Activated T-helper 1 cell treated with anti-CD3 and anti-CD28 coated beads, Interleukin-12 subunit alpha, Interleukin-12 subunit beta, Interleukin-2, Interleukin-4 antibody, amounts not matched to agents 30 ng/mL and 10 ng/mL and 1 ng/mL, durations not matched to agents 14 hours and 24 hours and 36 hours (primary cell): ENCODE results near the gene GAST. TPM values are rescaled to one million over a fixed set of nuclear protein-coding genes. Genes with fewer than 3 reads are reported as not detected.

Experiments used
- DNase-seq: peaks from one replicate; pipeline ENCODE4 v3.0.0; 2021; ENCODE audit warnings: low spot score
- H3K27ac Mint-ChIP-seq: one replicate; pipeline ENCODE4 v1.8.0; 2021; ENCODE audit warnings: mild to moderate bottlenecking, mixed read lengths
- H3K27me3 Mint-ChIP-seq: one replicate; pipeline ENCODE4 v1.8.0; 2022; ENCODE audit warnings: mild to moderate bottlenecking, moderate library complexity, mixed read lengths; ENCODE audit not compliant: insufficient read depth
- H3K36me3 Mint-ChIP-seq: one replicate; pipeline ENCODE4 v1.8.0; 2021; ENCODE audit warnings: low read depth, mixed read lengths
- H3K4me1 Mint-ChIP-seq: one replicate; pipeline ENCODE4 v1.8.0; 2021; ENCODE audit warnings: low read depth, mixed read lengths
- H3K4me3 Mint-ChIP-seq: one replicate; pipeline ENCODE4 v1.8.0; 2021; ENCODE audit warnings: mild to moderate bottlenecking, moderate library complexity, mixed read lengths
- H3K9me3 Mint-ChIP-seq: one replicate; pipeline ENCODE4 v1.8.0; 2021; ENCODE audit warnings: mixed read lengths
- intact Hi-C: fragments of 100-400 bp; cut with micrococcal nuclease; formaldehyde crosslinking; loops from one replicate; pipeline ENCODE4 v1.15.1; 2024
- total RNA-seq: library from RNA; stranded (reverse); gene quantifications from 2 replicates; pipeline ENCODE4 v1.2.3, GENCODE V29; 2022

Gene GAST
- total RNA-seq, 1 donor from 2014 or later: not detected

- H3K27me3 Mint-ChIP-seq: peaks cover 9% of the 10 kb centered on the region
- H3K9me3 Mint-ChIP-seq: no peaks in the 10 kb centered on the region
Observed at GRCh38 chr17:41705271-41705991, 6.7 kb upstream of the GAST start.

GRCh38 chr17:41707803-41708669 is 4.1 kb upstream of the GAST start:
- no peak for DNase-seq
- Mint-ChIP-seq H3K4me1 (peaks cover 7% of the 10 kb centered on the region), H3K9me3 (no peaks in the 10 kb centered on the region), H3K36me3 (no peaks in the 10 kb centered on the region), H3K4me3 (no peak overlapping the region), H3K27ac (no peak overlapping the region), H3K27me3 (peaks cover 13% of the 10 kb centered on the region)
- intact Hi-C loops: no loop called here

More at GRCh38 chr17:41705271-41705991, 6.7 kb upstream of the GAST start:
- intact Hi-C loops: no loop called here
- DNase-seq: no peak
- Mint-ChIP-seq H3K27ac (no peak overlapping the region), H3K36me3 (no peaks in the 10 kb centered on the region), H3K4me1 (peaks cover 1% of the 10 kb centered on the region), H3K4me3 (no peak overlapping the region)

- no peaks in the 10 kb centered on the region for H3K36me3 Mint-ChIP-seq
- H3K9me3 Mint-ChIP-seq: no peaks in the 10 kb centered on the region
Observed at GRCh38 chr17:41710472-41711090, 1.6 kb upstream of the GAST start.

GRCh38 chr17:41717408-41718286 is 5.5 kb downstream of the GAST start:
- Mint-ChIP-seq H3K9me3 (no peaks in the 10 kb centered on the region), H3K4me1 (peaks cover 7% of the 10 kb centered on the region), H3K36me3 (no peaks in the 10 kb centered on the region), H3K27me3 (peaks cover 10% of the 10 kb centered on the region), H3K27ac (peak overlapping the region; percentile 29), H3K4me3 (no peak overlapping the region)
- intact Hi-C loops: no loop called here
- DNase-seq: no peak

More at GRCh38 chr17:41710472-41711090, 1.6 kb upstream of the GAST start:
- no peak for DNase-seq
- intact Hi-C loops: no loop called here
- Mint-ChIP-seq H3K4me1 (peaks cover 7% of the 10 kb centered on the region), H3K27me3 (peaks cover 13% of the 10 kb centered on the region), H3K27ac (no peak overlapping the region), H3K4me3 (no peak overlapping the region)

- intact Hi-C loops: no loop called here
- peaks cover 10% of the 10 kb centered on the region for H3K27me3 Mint-ChIP-seq
- H3K9me3 Mint-ChIP-seq: no peaks in the 10 kb centered on the region
- H3K27ac Mint-ChIP-seq: no peak overlapping the region
- H3K4me3 Mint-ChIP-seq: no peak overlapping the region
- no peak for DNase-seq
- H3K4me1 Mint-ChIP-seq: peaks cover 7% of the 10 kb centered on the region
- no peaks in the 10 kb centered on the region for H3K36me3 Mint-ChIP-seq
Observed at GRCh38 chr17:41718287-41718645, 6.1 kb downstream of the GAST start.

- intact Hi-C loops: no loop called here
- DNase-seq: no peak
- Mint-ChIP-seq H3K27ac (no peak overlapping the region), H3K36me3 (no peaks in the 10 kb centered on the region), H3K27me3 (peaks cover 4% of the 10 kb centered on the region), H3K4me1 (peaks cover 7% of the 10 kb centered on the region), H3K4me3 (no peak overlapping the region), H3K9me3 (no peaks in the 10 kb centered on the region)
Observed at GRCh38 chr17:41722231-41722630, 10.1 kb downstream of the GAST start.

GRCh38 chr17:41723801-41724475 is 11.8 kb downstream of the GAST start:
- no peaks in the 10 kb centered on the region for H3K4me1 Mint-ChIP-seq

GRCh38 chr17:41724476-41725050 is 12.4 kb downstream of the GAST start:
- intact Hi-C loops: no loop called here
- peaks cover 4% of the 10 kb centered on the region for H3K27me3 Mint-ChIP-seq
- H3K36me3 Mint-ChIP-seq: no peaks in the 10 kb centered on the region
- H3K4me1 Mint-ChIP-seq: no peaks in the 10 kb centered on the region
- DNase-seq: no peak
- H3K27ac Mint-ChIP-seq: no peak overlapping the region
- H3K4me3 Mint-ChIP-seq: no peak overlapping the region
- no peaks in the 10 kb centered on the region for H3K9me3 Mint-ChIP-seq

More at GRCh38 chr17:41723801-41724475, 11.8 kb downstream of the GAST start:
- H3K36me3 Mint-ChIP-seq: no peaks in the 10 kb centered on the region
- peaks cover 4% of the 10 kb centered on the region for H3K27me3 Mint-ChIP-seq
- no peak for DNase-seq
- H3K27ac Mint-ChIP-seq: no peak overlapping the region
- H3K9me3 Mint-ChIP-seq: no peaks in the 10 kb centered on the region
- no peak overlapping the region for H3K4me3 Mint-ChIP-seq
- intact Hi-C loops: no loop called here

- Mint-ChIP-seq H3K36me3 (no peaks in the 10 kb centered on the region), H3K27me3 (peaks cover 6% of the 10 kb centered on the region), H3K9me3 (no peaks in the 10 kb centered on the region), H3K4me3 (no peak overlapping the region), H3K4me1 (no peaks in the 10 kb centered on the region), H3K27ac (no peak overlapping the region)
- DNase-seq: no peak
- intact Hi-C loops: no loop called here
Observed at GRCh38 chr17:41725134-41725533, 13.0 kb downstream of the GAST start.

GRCh38 chr17:41728056-41728455 is 15.9 kb downstream of the GAST start:
- Mint-ChIP-seq H3K27me3 (peaks cover 24% of the 10 kb centered on the region), H3K9me3 (no peaks in the 10 kb centered on the region)
- intact Hi-C loops: no loop called here

GRCh38 chr17:41730479-41730878 is 18.3 kb downstream of the GAST start:
- intact Hi-C loops: no loop called here
- DNase-seq: no peak
- H3K27me3 Mint-ChIP-seq: peaks cover 37% of the 10 kb centered on the region
- no peak overlapping the region for H3K27ac Mint-ChIP-seq
- H3K4me1 Mint-ChIP-seq: no peaks in the 10 kb centered on the region
- no peaks in the 10 kb centered on the region for H3K36me3 Mint-ChIP-seq
- no peaks in the 10 kb centered on the region for H3K9me3 Mint-ChIP-seq
- no peak overlapping the region for H3K4me3 Mint-ChIP-seq

More at GRCh38 chr17:41728056-41728455, 15.9 kb downstream of the GAST start:
- Mint-ChIP-seq H3K4me3 (no peak overlapping the region), H3K27ac (no peak overlapping the region), H3K36me3 (no peaks in the 10 kb centered on the region), H3K4me1 (no peaks in the 10 kb centered on the region)
- DNase-seq: no peak

GRCh38 chr17:41731836-41732235 is 19.7 kb downstream of the GAST start:
- Mint-ChIP-seq H3K27ac (no peak overlapping the region), H3K36me3 (no peaks in the 10 kb centered on the region), H3K27me3 (peaks cover 50% of the 10 kb centered on the region), H3K9me3 (no peaks in the 10 kb centered on the region), H3K4me3 (no peak overlapping the region), H3K4me1 (no peaks in the 10 kb centered on the region)
- intact Hi-C loops: no loop called here
- DNase-seq: no peak
